ENCODE data around the gene LOC128125822.
A peak's percentile ranks its signal among the peaks of the same experiment; 100 is the strongest.

LOC128125822 gene

DNA sequence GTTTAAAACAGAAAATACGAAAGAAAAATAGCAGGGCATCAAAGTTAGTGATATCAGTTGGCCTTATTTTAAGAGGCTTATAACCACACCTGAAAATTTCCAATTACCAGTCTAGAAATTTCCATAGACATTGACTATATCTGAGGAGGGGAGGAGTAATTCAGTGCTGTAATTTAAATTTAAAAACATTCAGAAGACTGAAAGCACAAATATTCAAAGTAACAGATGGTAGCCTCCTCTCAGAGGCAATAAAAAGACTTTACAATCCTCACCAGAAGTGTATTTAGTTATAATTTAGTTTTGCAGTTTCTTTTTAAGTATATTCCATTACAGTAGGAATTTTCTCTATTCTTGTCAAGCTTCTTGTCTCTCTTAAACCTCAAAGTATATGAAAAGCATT is 18.4 kb upstream of the LOC128125822 start:
- intact Hi-C loops (cut with DNase I): no loop called here
- no peaks in the 10 kb centered on the region for H3K9me3 ChIP-seq
- TF ChIP-seq POLR2A (IDR thresholded peaks at IDR 0.05): no peak
- TF ChIP-seq, protein P1, sequence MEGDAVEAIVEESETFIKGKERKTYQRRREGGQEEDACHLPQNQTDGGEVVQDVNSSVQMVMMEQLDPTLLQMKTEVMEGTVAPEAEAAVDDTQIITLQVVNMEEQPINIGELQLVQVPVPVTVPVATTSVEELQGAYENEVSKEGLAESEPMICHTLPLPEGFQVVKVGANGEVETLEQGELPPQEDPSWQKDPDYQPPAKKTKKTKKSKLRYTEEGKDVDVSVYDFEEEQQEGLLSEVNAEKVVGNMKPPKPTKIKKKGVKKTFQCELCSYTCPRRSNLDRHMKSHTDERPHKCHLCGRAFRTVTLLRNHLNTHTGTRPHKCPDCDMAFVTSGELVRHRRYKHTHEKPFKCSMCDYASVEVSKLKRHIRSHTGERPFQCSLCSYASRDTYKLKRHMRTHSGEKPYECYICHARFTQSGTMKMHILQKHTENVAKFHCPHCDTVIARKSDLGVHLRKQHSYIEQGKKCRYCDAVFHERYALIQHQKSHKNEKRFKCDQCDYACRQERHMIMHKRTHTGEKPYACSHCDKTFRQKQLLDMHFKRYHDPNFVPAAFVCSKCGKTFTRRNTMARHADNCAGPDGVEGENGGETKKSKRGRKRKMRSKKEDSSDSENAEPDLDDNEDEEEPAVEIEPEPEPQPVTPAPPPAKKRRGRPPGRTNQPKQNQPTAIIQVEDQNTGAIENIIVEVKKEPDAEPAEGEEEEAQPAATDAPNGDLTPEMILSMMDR (IDR thresholded peaks at IDR 0.05): no peak
- no peak for ATAC-seq
- H3K36me3 ChIP-seq (replicated peaks in 1 of 2; ENCODE audit: insufficient read depth in 1 of 2, low read depth in 2 of 2): no peaks in the 10 kb centered on the region
- H3K4me3 ChIP-seq: no peak overlapping the region
- DNase-seq: no peak
- no peaks in the 10 kb centered on the region for H3K4me1 ChIP-seq
- H3K27me3 ChIP-seq: no peaks in the 10 kb centered on the region
- WGBS, 2 donors: 73 to 87% methylated on average over 1 of the region's 1 CpG
- H3K27ac ChIP-seq: no peak overlapping the region

DNA sequence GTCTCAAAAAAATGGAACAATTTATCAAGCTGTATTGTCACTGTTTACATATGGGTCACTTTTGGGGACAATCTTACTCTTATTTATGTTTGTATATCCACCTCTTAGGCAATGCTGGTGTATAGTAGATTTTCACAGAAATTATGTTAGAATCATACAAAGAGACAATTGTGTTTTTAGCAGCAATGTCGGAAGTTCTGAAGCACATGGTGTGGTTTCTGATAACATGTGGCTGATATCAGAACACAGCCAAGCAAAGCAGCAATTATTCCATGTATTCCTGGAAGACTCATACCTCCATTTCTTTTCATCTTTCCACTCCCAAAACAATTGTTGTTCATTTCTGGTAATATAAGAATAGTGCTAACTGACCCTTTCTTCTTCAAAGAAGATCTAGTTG is 17.5 kb upstream of the LOC128125822 start:
- no peaks in the 10 kb centered on the region for H3K4me1 ChIP-seq
- TF ChIP-seq POLR2A (IDR thresholded peaks at IDR 0.05): no peak
- TF ChIP-seq, protein P1 (IDR thresholded peaks at IDR 0.05): no peak
- H3K9me3 ChIP-seq: no peaks in the 10 kb centered on the region
- ATAC-seq (no peak), DNase-seq (no peak)
- intact Hi-C loops (cut with DNase I): no loop called here
- no peak overlapping the region for H3K4me3 ChIP-seq
- no peak overlapping the region for H3K27ac ChIP-seq
- no peaks in the 10 kb centered on the region for H3K36me3 ChIP-seq (replicated peaks in 1 of 2; ENCODE audit: insufficient read depth in 1 of 2, low read depth in 2 of 2)
- 23 to 48% methylated on average over 1 of the region's 1 CpG for WGBS, 2 donors
- H3K27me3 ChIP-seq: no peaks in the 10 kb centered on the region

DNA sequence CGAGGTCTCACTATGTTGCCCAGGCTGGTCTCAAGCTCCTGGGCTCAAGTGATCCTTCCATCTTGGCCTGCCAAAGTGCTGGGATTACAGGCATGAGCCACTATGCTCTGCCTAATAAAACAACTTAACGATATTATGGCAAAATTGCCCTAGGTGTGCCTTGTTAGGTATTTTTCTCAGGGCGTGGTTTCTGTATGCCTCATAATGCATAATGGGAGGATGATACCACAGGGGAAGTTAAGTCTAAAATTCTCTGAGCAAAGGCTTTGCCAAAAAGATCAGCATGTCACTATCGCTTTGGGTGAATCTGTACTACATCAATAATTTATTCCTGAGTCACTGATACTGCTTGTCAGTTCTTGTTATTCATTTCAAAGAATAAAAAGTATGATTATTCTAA is 15.9 kb upstream of the LOC128125822 start:
- ATAC-seq (no peak), DNase-seq (no peak)
- TF ChIP-seq POLR2A (IDR thresholded peaks at IDR 0.05): no peak
- TF ChIP-seq, protein P1 (IDR thresholded peaks at IDR 0.05): no peak
- no peaks in the 10 kb centered on the region for H3K36me3 ChIP-seq (replicated peaks in 1 of 2; ENCODE audit: insufficient read depth in 1 of 2, low read depth in 2 of 2)
- no peaks in the 10 kb centered on the region for H3K9me3 ChIP-seq
- intact Hi-C loops (cut with DNase I): no loop called here
- H3K4me3 ChIP-seq: no peak overlapping the region
- no peak overlapping the region for H3K27ac ChIP-seq
- H3K4me1 ChIP-seq: peaks cover 12% of the 10 kb centered on the region
- 86 to 89% methylated on average over 4 of the region's 4 CpGs for WGBS, 2 donors
- no peaks in the 10 kb centered on the region for H3K27me3 ChIP-seq

DNA sequence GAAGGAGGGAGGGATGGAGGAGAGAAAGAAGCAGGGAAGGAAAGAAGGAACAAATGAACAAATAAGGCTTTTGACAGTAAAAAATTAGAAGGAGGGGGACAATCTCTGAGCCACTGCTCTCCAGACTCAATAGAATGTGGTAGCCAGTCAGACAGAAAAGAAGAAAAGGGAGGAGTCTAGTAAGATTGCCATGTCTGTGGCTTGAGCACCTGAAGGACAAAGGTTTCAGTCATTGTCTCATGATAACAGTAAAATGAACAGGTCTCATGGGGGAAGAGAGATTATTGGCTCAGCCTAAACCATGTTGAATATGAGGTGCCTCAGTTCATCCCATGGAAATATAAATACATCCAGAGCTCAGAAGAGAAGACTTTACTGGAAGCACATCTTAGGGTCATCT is 14.0 kb upstream of the LOC128125822 start:
- ATAC-seq: no peak
- Histone ChIP-seq H3K27me3 (no peaks in the 10 kb centered on the region), H3K36me3 (replicated peaks in 1 of 2; ENCODE audit: insufficient read depth in 1 of 2, low read depth in 2 of 2) (no peaks in the 10 kb centered on the region), H3K4me1 (peaks cover 16% of the 10 kb centered on the region), H3K4me3 (no peak overlapping the region), H3K9me3 (no peaks in the 10 kb centered on the region), H3K27ac (no peak overlapping the region)
- DNase-seq: no peak
- TF ChIP-seq POLR2A (IDR thresholded peaks at IDR 0.05): no peak
- TF ChIP-seq, protein P1 (IDR thresholded peaks at IDR 0.05): no peak
- intact Hi-C loops (cut with DNase I): no loop called here

DNA sequence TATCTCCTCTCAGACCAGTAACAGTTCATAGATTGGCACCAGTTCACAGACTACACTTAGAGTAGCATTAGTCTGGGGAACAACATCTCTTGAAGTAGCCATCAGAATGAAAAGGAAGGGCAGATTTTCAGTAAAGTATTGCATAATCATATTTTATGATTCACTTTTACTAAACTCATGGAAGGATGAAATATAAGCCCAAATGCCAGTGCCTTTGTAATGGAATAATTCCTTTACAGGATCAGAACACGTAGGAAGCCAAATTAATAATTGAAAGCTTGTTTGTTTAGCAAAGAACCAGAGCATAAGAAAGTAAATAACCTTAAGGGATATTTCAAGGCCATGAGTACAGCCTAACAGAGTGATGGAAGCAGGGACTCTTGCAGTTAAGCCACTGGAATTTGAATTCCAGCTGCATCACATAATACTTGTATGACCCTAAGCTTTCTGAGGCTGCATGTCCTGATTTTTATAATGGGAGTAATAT is 11.4 kb upstream of the LOC128125822 start:
- Histone ChIP-seq H3K4me3 (no peak overlapping the region), H3K27me3 (no peaks in the 10 kb centered on the region), H3K27ac (peak overlapping the region; percentile 25 to 78 (median 46)), H3K9me3 (no peaks in the 10 kb centered on the region), H3K36me3 (replicated peaks in 1 of 2; ENCODE audit: insufficient read depth in 1 of 2, low read depth in 2 of 2) (no peaks in the 10 kb centered on the region), H3K4me1 (peaks cover 34% of the 10 kb centered on the region)
- intact Hi-C loops (cut with DNase I): no loop called here
- WGBS, 2 donors: 6 to 12% methylated on average over 1 of the region's 1 CpG
- ATAC-seq: peak; percentile 76
- peak in 1 of 4 donors; percentile 21 for DNase-seq
- no peak for TF ChIP-seq POLR2A (IDR thresholded peaks at IDR 0.05)
- TF ChIP-seq, protein P1 (IDR thresholded peaks at IDR 0.05): no peak

Measured in body of pancreas (tissue), 4 donors.